Body of pancreas (tissue), 4 donors: ENCODE data around the gene CD44. TPM values are rescaled to one million over a fixed set of nuclear protein-coding genes. Genes with fewer than 3 reads are reported as not detected.

ENCODE experiments used
- ATAC-seq: fragments of 150-250 bp; one replicate; pipeline ENCODE4 v1.9.1; 2016
- DNase-seq, 4 donors: peaks; one replicate each; pipeline ENCODE4 v3.0.0-alpha.2; 2019
- H3K27ac ChIP-seq, 4 donors: fragments of 200-600 bp; sonication (generic); 1 replicate in 3 of 4; 2 replicates in 1 of 4; pipeline versions ENCODE4 v1.5.1 to v1.6.1; 2016 to 2019; ENCODE audit warnings: mild to moderate bottlenecking in 1 of 4, mixed read lengths in 1 of 4, moderate library complexity in 1 of 4
- H3K27me3 ChIP-seq, 2 donors: fragments of 200-600 bp; sonication (generic); one replicate each; pipeline ENCODE4 v1.6.0; 2016; ENCODE audit warnings: mild to moderate bottlenecking in 1 of 2
- H3K36me3 ChIP-seq, 2 donors: fragments of 200-600 bp; sonication (generic); replicated peaks in 1 of 2; 2 replicates each; pipeline ENCODE4 v1.5.1; 2016; ENCODE audit warnings: low read depth in 2 of 2; ENCODE audit not compliant: insufficient read depth in 1 of 2
- H3K4me1 ChIP-seq: fragments of 200-600 bp; sonication (generic); one replicate; pipeline ENCODE4 v1.6.0; 2016
- H3K4me3 ChIP-seq, 2 donors: fragments of 200-600 bp; sonication (generic); 1 replicate in 1 of 2; 2 replicates in 1 of 2; pipeline ENCODE4 v1.5.1; 2016 to 2019
- H3K9me3 ChIP-seq, 3 donors: fragments of 200-600 bp; sonication (generic); 1 replicate in 2 of 3; 2 replicates in 1 of 3; pipeline ENCODE4 v1.5.1; 2016
- CTCF ChIP-seq, 7 experiments: fragments of 450-650 bp in 4 of 7; fragments of 200-600 bp in 3 of 7; sonication (generic) in 3 of 7; IDR thresholded peaks; one replicate each; pipeline ENCODE4 v1.5.1; 2016 to 2019; ENCODE audit warnings: antibody characterized with exemption in 7 of 7
- POLR2A ChIP-seq, 3 donors: fragments of 450-650 bp; IDR thresholded peaks; one replicate each; pipeline ENCODE4 v1.6.1; 2016; ENCODE audit warnings: antibody characterized with exemption in 3 of 3, mild to moderate bottlenecking in 2 of 3
- WGBS, 2 donors: methylation state at CpG; one replicate each; pipeline ENCODE4 v1.1.5; 2017; 5-methylcytosine and 5-hydroxymethylcytosine counted together
- intact Hi-C: fragments of 100-400 bp; cut with DNase I; formaldehyde crosslinking; loops from one replicate; pipeline ENCODE4 v1.15.1; 2023
- total RNA-seq, 2 donors: library from RNA; depleted of rRNA; stranded (reverse); fragments of >200 nt; gene quantifications; one replicate each; pipeline ENCODE4 v1.1.0, GENCODE V29; 2016

The CD44 gene
- total RNA-seq, 2 donors from 2014 or later: 266 to 433 TPM

DNA sequence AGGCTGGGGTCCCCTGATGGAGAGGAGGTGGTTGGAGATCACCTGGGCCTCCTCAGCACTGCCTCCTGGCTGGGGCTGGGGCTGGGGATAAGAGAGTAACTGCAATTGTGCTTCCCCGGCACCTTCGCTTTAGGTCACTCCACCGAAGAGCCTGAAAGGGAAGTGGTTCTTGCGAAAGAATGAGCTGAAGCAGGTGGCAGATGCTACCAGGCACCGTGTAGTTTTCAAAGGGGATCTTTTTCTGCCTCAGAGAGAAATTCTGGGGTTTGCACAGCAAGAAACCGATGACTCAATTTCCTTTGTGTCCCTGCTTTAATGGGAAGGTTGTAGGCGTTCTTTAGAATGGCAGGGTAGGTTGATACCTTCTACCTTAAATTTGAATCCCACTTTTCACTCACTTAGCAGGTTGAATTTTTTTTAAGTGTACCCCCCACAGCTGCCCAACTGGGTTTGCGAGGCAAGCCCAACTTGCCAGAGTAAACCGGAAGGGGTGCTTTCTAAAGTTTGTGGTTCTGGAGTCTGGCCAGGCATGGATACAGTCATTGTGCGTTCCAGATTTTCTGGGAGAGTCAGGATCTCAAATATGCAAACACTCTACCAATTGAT, 5.3 kb downstream of the CD44 start:
- Histone ChIP-seq H3K9me3 (no peaks in the 10 kb centered on the region), H3K27ac (peak overlapping the region; percentile 11 to 50 (median 34)), H3K4me3 (no peak overlapping the region), H3K36me3 (no peaks in the 10 kb centered on the region), H3K27me3 (no peaks in the 10 kb centered on the region), H3K4me1 (peaks cover 79% of the 10 kb centered on the region)
- TF ChIP-seq CTCF (IDR thresholded peaks at IDR 0.05) (no peak), POLR2A (IDR thresholded peaks at IDR 0.05) (no peak)
- intact Hi-C loops: no loop called here
- DNase-seq (peak in 1 of 4 donors; percentile 23), ATAC-seq (no peak)
- 53 to 60% methylated on average over 10 of the region's 10 CpGs for WGBS, 2 donors

- Histone ChIP-seq H3K4me3 (no peak overlapping the region), H3K27me3 (no peaks in the 10 kb centered on the region), H3K27ac (peak overlapping the region in 1 of 4 donors; percentile 50), H3K4me1 (peaks cover 85% of the 10 kb centered on the region), H3K36me3 (no peaks in the 10 kb centered on the region), H3K9me3 (no peaks in the 10 kb centered on the region)
- TF ChIP-seq POLR2A (IDR thresholded peaks at IDR 0.05) (no peak), CTCF (IDR thresholded peaks at IDR 0.05) (no peak)
- ATAC-seq: no peak
- WGBS, 2 donors: 43 to 52% methylated on average over 1 of the region's 1 CpG
- intact Hi-C loops: no loop called here
- DNase-seq: no peak
These were observed 5.8 kb downstream of the CD44 start for GRCh38 chr11:35144806-35145205.

- Histone ChIP-seq H3K27me3 (no peaks in the 10 kb centered on the region), H3K36me3 (no peaks in the 10 kb centered on the region), H3K9me3 (no peaks in the 10 kb centered on the region), H3K4me3 (no peak overlapping the region), H3K4me1 (peaks cover 86% of the 10 kb centered on the region), H3K27ac (no peak overlapping the region)
- intact Hi-C loops: no loop called here
- ATAC-seq (no peak), DNase-seq (peak in 3 of 4 donors; percentile 32 to 56 (median 46))
- peak in 1 of 3 donors; percentile 8 for TF ChIP-seq POLR2A (IDR thresholded peaks at IDR 0.05)
- no peak for TF ChIP-seq CTCF (IDR thresholded peaks at IDR 0.05)
- 81 to 94% methylated on average over 2 of the region's 2 CpGs for WGBS, 2 donors
These were observed 6.3 kb downstream of the CD44 start for GRCh38 chr11:35145271-35145670.

DNA sequence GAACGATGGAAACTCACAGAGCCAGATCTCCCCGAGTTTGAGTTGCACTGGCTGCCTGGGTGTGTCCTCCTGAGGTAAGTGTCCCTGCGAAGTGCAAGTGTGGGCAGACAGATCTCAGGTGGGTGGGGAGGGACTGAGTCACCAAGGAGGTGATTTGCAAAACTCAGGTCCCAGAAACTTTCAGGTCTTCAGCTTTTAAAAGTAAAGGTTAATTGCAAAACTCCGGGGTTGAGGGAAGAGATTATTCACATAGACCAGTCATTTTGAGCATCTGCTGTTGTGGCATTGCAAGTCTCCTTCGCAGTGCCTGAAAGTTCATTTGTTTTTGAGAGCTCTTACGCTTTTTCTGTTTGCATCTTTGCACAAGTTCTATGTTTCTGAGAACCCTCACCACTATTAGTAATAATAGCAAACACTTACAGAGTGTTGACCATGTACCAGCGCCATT, 7.1 kb downstream of the CD44 start:
- no peak for TF ChIP-seq CTCF (IDR thresholded peaks at IDR 0.05)
- no peak for TF ChIP-seq POLR2A (IDR thresholded peaks at IDR 0.05)
- DNase-seq (no peak), ATAC-seq (no peak)
- intact Hi-C loops: no loop called here
- Histone ChIP-seq H3K27ac (no peak overlapping the region), H3K9me3 (no peaks in the 10 kb centered on the region), H3K36me3 (no peaks in the 10 kb centered on the region), H3K27me3 (no peaks in the 10 kb centered on the region), H3K4me1 (peaks cover 85% of the 10 kb centered on the region), H3K4me3 (no peak overlapping the region)
- 84 to 87% methylated on average over 7 of the region's 7 CpGs for WGBS, 2 donors

GRCh38 chr11:35146711-35147110, 7.7 kb downstream of the CD44 start:
- WGBS, 2 donors: 89 to 92% methylated on average over 2 of the region's 2 CpGs
- Histone ChIP-seq H3K36me3 (no peaks in the 10 kb centered on the region), H3K9me3 (no peaks in the 10 kb centered on the region), H3K27ac (no peak overlapping the region), H3K4me1 (peaks cover 85% of the 10 kb centered on the region), H3K4me3 (no peak overlapping the region), H3K27me3 (no peaks in the 10 kb centered on the region)
- intact Hi-C loops: no loop called here
- no peak for TF ChIP-seq CTCF (IDR thresholded peaks at IDR 0.05)
- no peak for TF ChIP-seq POLR2A (IDR thresholded peaks at IDR 0.05)
- no peak for DNase-seq
- ATAC-seq: no peak
